Endothelial cell of umbilical vein (primary cell): Measurements from ENCODE around the gene CERS6. TPM values are rescaled to one million over a fixed set of nuclear protein-coding genes. Genes with fewer than 3 reads are reported as not detected.

Experiments used
- BruUV-seq: library from RNA; stranded (reverse); fragments of 400-500 nt; replicated peaks from 2 replicates; lab custom pipeline; 2021; lab: Mats Ljungman, UMichigan
- CTCF ChIA-PET: fragments of 300-600, 350-600 bp; sonication (Branson Sonifier 250); formaldehyde crosslinking; loops from one replicate; lab custom pipeline; 2021; ENCODE audit warnings: antibody characterized with exemption, inconsistent platforms; lab: Charles Lee
- POLR2A ChIA-PET: fragments of 300-600, 350-600 bp; sonication (Branson Sonifier 250); formaldehyde crosslinking; loops from one replicate; lab custom pipeline; 2021; ENCODE audit warnings: antibody characterized with exemption, inconsistent platforms; lab: Charles Lee
- DNase-seq: peaks from one replicate; pipeline ENCODE4 v3.0.0-alpha.2; 2011; ENCODE audit warnings: low read depth, low spot score
- FAIRE-seq: peaks from 2 replicates; lab custom pipeline; 2011; peaks lifted over from hg19 to GRCh38; lab: Jason Lieb, UNC
- H2AFZ ChIP-seq: 2 replicates; pipeline ENCODE4 v1.6.0; 2012; ENCODE audit warnings: low read depth, low read length, control low read depth, inconsistent platforms
- H3K27ac ChIP-seq: 2 replicates; pipeline ENCODE4 v1.5.1; 2011; ENCODE audit warnings: low read depth, mild to moderate bottlenecking, control low read depth, low read length, moderate library complexity; ENCODE audit not compliant: insufficient read depth
- H3K27me3 ChIP-seq, 2 experiments: 2 replicates each; pipeline versions ENCODE4 v1.6.0 to v1.6.1; 2011; ENCODE audit warnings: low read length in 2 of 2, mixed read lengths in 1 of 2; ENCODE audit not compliant: control insufficient read depth in 2 of 2, insufficient read depth in 2 of 2
- H3K36me3 ChIP-seq, 2 experiments: 2 replicates in 1 of 2; 3 replicates in 1 of 2; pipeline ENCODE4 v1.5.1; 2011; ENCODE audit warnings: low read length in 2 of 2, mild to moderate bottlenecking in 1 of 2, moderate library complexity in 1 of 2; ENCODE audit not compliant: control insufficient read depth in 2 of 2, insufficient read depth in 2 of 2; ENCODE audit errors: extremely low read depth in 1 of 2
- H3K4me1 ChIP-seq: 3 replicates; pipeline ENCODE4 v1.5.1; 2011; ENCODE audit warnings: mild to moderate bottlenecking, low read length; ENCODE audit not compliant: control insufficient read depth, insufficient read depth; ENCODE audit errors: extremely low read depth
- H3K4me2 ChIP-seq: 2 replicates; pipeline ENCODE4 v1.6.1; 2011; ENCODE audit warnings: low read length, control low read depth, mixed read lengths; ENCODE audit not compliant: insufficient read depth
- H3K4me3 ChIP-seq, 3 experiments: fragments of 200-600 bp in 1 of 3; sonication (generic), shearing (Covaris generic) in 1 of 3; replicated peaks in 1 of 3; 2 replicates each; pipeline ENCODE4 v1.5.1; 2011 to 2016; ENCODE audit warnings: control low read depth in 3 of 3, low read length in 3 of 3, mild to moderate bottlenecking in 2 of 3, inconsistent platforms in 1 of 3, low read depth in 1 of 3, moderate library complexity in 1 of 3; ENCODE audit not compliant: insufficient read depth in 1 of 3
- H3K79me2 ChIP-seq: 2 replicates; pipeline ENCODE4 v1.6.0; 2012; ENCODE audit warnings: low read length, inconsistent platforms; ENCODE audit not compliant: control insufficient read depth, insufficient read depth
- H3K9ac ChIP-seq: replicated peaks from 2 replicates; pipeline ENCODE3; 2011; ENCODE audit warnings: low read length, control low read depth; ENCODE audit not compliant: insufficient read depth; ENCODE audit errors: extremely low read depth
- H3K9me1 ChIP-seq: replicated peaks from 3 replicates; pipeline ENCODE4 v1.6.0; 2011; ENCODE audit warnings: mild to moderate bottlenecking, low read length; ENCODE audit not compliant: control insufficient read depth, insufficient read depth; ENCODE audit errors: extremely low read depth
- H3K9me3 ChIP-seq: replicated peaks from 2 replicates; pipeline ENCODE4 v1.5.1; 2012; ENCODE audit warnings: low read length, inconsistent platforms; ENCODE audit not compliant: control insufficient read depth, insufficient read depth
- H4K20me1 ChIP-seq: replicated peaks from 2 replicates; pipeline ENCODE3; 2011; ENCODE audit warnings: mild to moderate bottlenecking, low read length; ENCODE audit not compliant: control insufficient read depth, insufficient read depth; ENCODE audit errors: extremely low read depth
- EZH2 ChIP-seq: IDR thresholded peaks from 2 replicates; pipeline ENCODE4 v1.6.1; 2012; ENCODE audit warnings: borderline replicate concordance, low read depth, mild to moderate bottlenecking, moderate library complexity, low read length, inconsistent platforms; ENCODE audit not compliant: severe bottlenecking
- GATA2 ChIP-seq: IDR thresholded peaks from 2 replicates; pipeline ENCODE4 v1.7.0; 2011; ENCODE audit warnings: low read depth, mild to moderate bottlenecking, moderate library complexity, mixed read lengths, low read length; ENCODE audit not compliant: insufficient read length, insufficient read depth
- JUN ChIP-seq: IDR thresholded peaks from 2 replicates; pipeline ENCODE4 v1.6.1; 2011; ENCODE audit warnings: borderline replicate concordance, low read depth; ENCODE audit not compliant: insufficient read length, insufficient read depth
- MYC ChIP-seq: IDR thresholded peaks from one replicate; pipeline ENCODE4 v1.6.1; 2011; ENCODE audit warnings: mild to moderate bottlenecking, low read depth, low read length
- POLR2AphosphoS5 ChIP-seq: IDR thresholded peaks from 2 replicates; pipeline ENCODE4 v1.6.1; 2012; ENCODE audit warnings: low read depth, mild to moderate bottlenecking, control low read depth, low read length, moderate library complexity; ENCODE audit not compliant: insufficient read depth
- dilution Hi-C: fragments of 300-500 bp; cut with MboI; formaldehyde crosslinking; loops from one replicate; pipeline ENCODE4 v1.15.0; 2019; ENCODE audit warnings: low sequenced_read_pairs; ENCODE audit not compliant: extremely low pct_ligation_motif_present
- intact Hi-C: fragments of 100-400 bp; cut with micrococcal nuclease; formaldehyde crosslinking; loops from one replicate; pipeline ENCODE4 v1.10.0; 2022
- polyA plus RNA-seq, 4 experiments: library from polyadenylated mRNA; depleted of rRNA in 3 of 4; stranded (reverse) in 3 of 4; unstranded in 1 of 4; fragments of >200 nt; gene quantifications; 2 replicates each; pipeline versions ENCODE4 v1.2.1 to v1.2.3, GENCODE V29; 2011 to 2012; ENCODE audit warnings: missing spikeins in 1 of 4
- total RNA-seq: library from RNA; stranded (reverse); gene quantifications from 2 replicates; pipeline ENCODE4 v1.2.3, GENCODE V29; 2021
- TF ChIP-seq, protein P1 (sequence below), 2 donors: IDR thresholded peaks; 1 replicate in 1 of 2; 2 replicates in 1 of 2; pipeline ENCODE4 v1.5.1; 2011; ENCODE audit warnings: low read length in 2 of 2, mild to moderate bottlenecking in 2 of 2, moderate library complexity in 2 of 2, control low read depth in 1 of 2, inconsistent platforms in 1 of 2, low read depth in 1 of 2; ENCODE audit not compliant: insufficient read depth in 1 of 2; ENCODE audit errors: extremely low read depth in 1 of 2
- TF ChIP-seq, protein P2 (sequence below): IDR thresholded peaks from 2 replicates; pipeline ENCODE4 v1.6.1; 2011; ENCODE audit not compliant: insufficient read depth, insufficient read length

The CERS6 gene
- total and polyA plus RNA-seq, 2 donors (not counting 3 experiments of a cell fraction or from before 2014, with no cell fraction given), result 2.7 to 11.7 TPM

DNA sequence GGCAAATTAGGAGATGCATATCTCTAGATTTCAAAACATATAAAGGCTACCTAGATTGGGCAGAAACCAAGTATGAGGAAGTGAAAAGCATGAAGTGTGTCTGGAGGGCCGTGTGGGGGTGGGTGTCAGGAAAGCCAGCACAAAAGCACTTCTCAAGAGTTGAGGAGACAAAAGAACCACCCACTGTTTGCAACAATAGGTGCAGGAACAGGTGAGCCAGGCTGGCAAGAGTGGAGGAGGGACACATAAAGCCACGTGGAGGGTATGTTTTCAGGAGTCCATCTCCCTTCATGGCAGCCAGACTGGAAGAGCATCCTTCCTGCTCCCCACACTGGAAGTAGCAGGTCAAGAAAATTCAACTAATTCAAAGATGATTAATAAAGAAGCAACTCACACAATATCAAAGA lies 96.4 kb downstream of the CERS6 start:
- BruUV-seq, result no TSS peak
- H3K9me1 ChIP-seq, result no peaks in the 10 kb centered on the region
- H3K9me3 ChIP-seq, result no peaks in the 10 kb centered on the region
- TF ChIP-seq EZH2 (no peak), MYC (no peak), JUN (no peak), POLR2AphosphoS5 (no peak), GATA2 (no peak)
- TF ChIP-seq, protein P1, sequence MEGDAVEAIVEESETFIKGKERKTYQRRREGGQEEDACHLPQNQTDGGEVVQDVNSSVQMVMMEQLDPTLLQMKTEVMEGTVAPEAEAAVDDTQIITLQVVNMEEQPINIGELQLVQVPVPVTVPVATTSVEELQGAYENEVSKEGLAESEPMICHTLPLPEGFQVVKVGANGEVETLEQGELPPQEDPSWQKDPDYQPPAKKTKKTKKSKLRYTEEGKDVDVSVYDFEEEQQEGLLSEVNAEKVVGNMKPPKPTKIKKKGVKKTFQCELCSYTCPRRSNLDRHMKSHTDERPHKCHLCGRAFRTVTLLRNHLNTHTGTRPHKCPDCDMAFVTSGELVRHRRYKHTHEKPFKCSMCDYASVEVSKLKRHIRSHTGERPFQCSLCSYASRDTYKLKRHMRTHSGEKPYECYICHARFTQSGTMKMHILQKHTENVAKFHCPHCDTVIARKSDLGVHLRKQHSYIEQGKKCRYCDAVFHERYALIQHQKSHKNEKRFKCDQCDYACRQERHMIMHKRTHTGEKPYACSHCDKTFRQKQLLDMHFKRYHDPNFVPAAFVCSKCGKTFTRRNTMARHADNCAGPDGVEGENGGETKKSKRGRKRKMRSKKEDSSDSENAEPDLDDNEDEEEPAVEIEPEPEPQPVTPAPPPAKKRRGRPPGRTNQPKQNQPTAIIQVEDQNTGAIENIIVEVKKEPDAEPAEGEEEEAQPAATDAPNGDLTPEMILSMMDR (IDR thresholded peaks at IDR 0.05; ENCODE audit: extremely low read depth in 1 of 2, insufficient read depth in 1 of 2, low read depth in 1 of 2, low read length in 2 of 2), result no peak
- TF ChIP-seq, protein P2, sequence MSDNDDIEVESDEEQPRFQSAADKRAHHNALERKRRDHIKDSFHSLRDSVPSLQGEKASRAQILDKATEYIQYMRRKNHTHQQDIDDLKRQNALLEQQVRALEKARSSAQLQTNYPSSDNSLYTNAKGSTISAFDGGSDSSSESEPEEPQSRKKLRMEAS, result no peak
- no peak overlapping the region for H3K9ac ChIP-seq
- dilution Hi-C loops, result no loop called here
- POLR2A ChIA-PET, result no interaction called here
- H3K36me3 ChIP-seq, result no peaks in the 10 kb centered on the region
- H3K79me2 ChIP-seq, result no peaks in the 10 kb centered on the region
- H4K20me1 ChIP-seq, result no peaks in the 10 kb centered on the region
- H3K27ac ChIP-seq, result no peak overlapping the region
- no peak overlapping the region for H2AFZ ChIP-seq
- H3K4me1 ChIP-seq, result no peaks in the 10 kb centered on the region
- no peak overlapping the region for H3K4me2 ChIP-seq
- FAIRE-seq, result no peak
- no peak for DNase-seq
- no peaks in the 10 kb centered on the region for H3K27me3 ChIP-seq
- CTCF ChIA-PET, result no interaction called here
- intact Hi-C loops, result no loop called here
- H3K4me3 ChIP-seq, result no peak overlapping the region
